ENCODE results near the gene PLCZ1. TPM values are rescaled to one million over a fixed set of nuclear protein-coding genes. Genes with fewer than 3 reads are reported as not detected.
"Not testable (repeated sequence)": the region's sequence is repeated elsewhere in the genome, so short reads cannot be mapped to it uniquely, and the experiment has no call there.

The PLCZ1 gene
- polyA plus RNA-seq, 4 donors = 0.09 TPM; not detected in 3

GRCh38 chr12:18719922-18720510 lies 17.8 kb downstream of the PLCZ1 start:
- Histone ChIP-seq H3K27ac (ENCODE audit: low read depth in 1 of 3, low read length in 2 of 3) (no peak overlapping the region), H3K9me3 (ENCODE audit: control insufficient read depth in 2 of 2, insufficient read depth in 1 of 2, low read depth in 1 of 2, low read length in 1 of 2) (no peaks in the 10 kb centered on the region), H3K4me1 (ENCODE audit: control insufficient read depth in 3 of 3, insufficient read depth in 2 of 3, low read depth in 1 of 3, low read length in 2 of 3) (no peaks in the 10 kb centered on the region), H3K36me3 (ENCODE audit: control insufficient read depth in 3 of 3, insufficient read depth in 2 of 3, low read depth in 1 of 3, low read length in 3 of 3) (no peaks in the 10 kb centered on the region), H3K27me3 (ENCODE audit: control insufficient read depth in 3 of 3, insufficient read depth in 3 of 3, low read length in 3 of 3) (no peaks in the 10 kb centered on the region), H3K4me3 (ENCODE audit: low read depth in 1 of 3, low read length in 3 of 3) (no peak overlapping the region)
- no peak for FAIRE-seq
- 29 to 63% (median 38%) methylated on average over 3 of the region's 3 CpGs for WGBS, 3 donors
- no peak for DNase-seq

- Histone ChIP-seq H3K27ac (ENCODE audit: low read depth in 1 of 3, low read length in 2 of 3) (no peak overlapping the region), H3K27me3 (ENCODE audit: control insufficient read depth in 3 of 3, insufficient read depth in 3 of 3, low read length in 3 of 3) (no peaks in the 10 kb centered on the region), H3K4me1 (ENCODE audit: control insufficient read depth in 3 of 3, insufficient read depth in 2 of 3, low read depth in 1 of 3, low read length in 2 of 3) (no peaks in the 10 kb centered on the region), H3K4me3 (ENCODE audit: low read depth in 1 of 3, low read length in 3 of 3) (no peak overlapping the region), H3K9me3 (ENCODE audit: control insufficient read depth in 2 of 2, insufficient read depth in 1 of 2, low read depth in 1 of 2, low read length in 1 of 2) (no peaks in the 10 kb centered on the region), H3K36me3 (ENCODE audit: control insufficient read depth in 3 of 3, insufficient read depth in 2 of 3, low read depth in 1 of 3, low read length in 3 of 3) (no peaks in the 10 kb centered on the region)
- DNase-seq (no peak), FAIRE-seq (no peak)
Measured at GRCh38 chr12:18718462-18718861, 19.4 kb downstream of the PLCZ1 start.

- WGBS, 3 donors = 72 to 84% (median 74%) methylated on average over 1 of the region's 1 CpG
- no peaks in the 10 kb centered on the region for H3K4me1 ChIP-seq (ENCODE audit: control insufficient read depth in 3 of 3, insufficient read depth in 2 of 3, low read depth in 1 of 3, low read length in 2 of 3)
- no peaks in the 10 kb centered on the region for H3K36me3 ChIP-seq (ENCODE audit: control insufficient read depth in 3 of 3, insufficient read depth in 2 of 3, low read depth in 1 of 3, low read length in 3 of 3)
- no peaks in the 10 kb centered on the region for H3K9me3 ChIP-seq (ENCODE audit: control insufficient read depth in 2 of 2, insufficient read depth in 1 of 2, low read depth in 1 of 2, low read length in 1 of 2)
- DNase-seq (no peak), FAIRE-seq (no peak)
- H3K27ac ChIP-seq (ENCODE audit: low read depth in 1 of 3, low read length in 2 of 3) = no peak overlapping the region
- no peak overlapping the region for H3K4me3 ChIP-seq (ENCODE audit: low read depth in 1 of 3, low read length in 3 of 3)
- no peaks in the 10 kb centered on the region for H3K27me3 ChIP-seq (ENCODE audit: control insufficient read depth in 3 of 3, insufficient read depth in 3 of 3, low read length in 3 of 3)
Measured at GRCh38 chr12:18716236-18716635, 21.6 kb downstream of the PLCZ1 start.

GRCh38 chr12:18706798-18707197 lies 31.0 kb downstream of the PLCZ1 start:
- peaks cover 0 to 12% (median 0%) of the 10 kb centered on the region in 3 donors for H3K4me1 ChIP-seq (ENCODE audit: control insufficient read depth in 3 of 3, insufficient read depth in 2 of 3, low read depth in 1 of 3, low read length in 2 of 3)
- H3K27me3 ChIP-seq (ENCODE audit: control insufficient read depth in 3 of 3, insufficient read depth in 3 of 3, low read length in 3 of 3) = no peaks in the 10 kb centered on the region
- FAIRE-seq = no peak
- no peak overlapping the region for H3K4me3 ChIP-seq (ENCODE audit: low read depth in 1 of 3, low read length in 3 of 3)
- H3K9me3 ChIP-seq (ENCODE audit: control insufficient read depth in 2 of 2, insufficient read depth in 1 of 2, low read depth in 1 of 2, low read length in 1 of 2) = peaks cover 0 to 4% of the 10 kb centered on the region in 2 donors
- H3K36me3 ChIP-seq (ENCODE audit: control insufficient read depth in 3 of 3, insufficient read depth in 2 of 3, low read depth in 1 of 3, low read length in 3 of 3) = no peaks in the 10 kb centered on the region
- WGBS, 3 donors = 93 to 96% (median 94%) methylated on average over 1 of the region's 1 CpG
- H3K27ac ChIP-seq (ENCODE audit: low read depth in 1 of 3, low read length in 2 of 3) = no peak overlapping the region
- no peak for DNase-seq

- peak overlapping the region in 1 of 3 donors; percentile 54 for H3K27ac ChIP-seq (ENCODE audit: low read depth in 1 of 3, low read length in 2 of 3)
- no peaks in the 10 kb centered on the region for H3K36me3 ChIP-seq (ENCODE audit: control insufficient read depth in 3 of 3, insufficient read depth in 2 of 3, low read depth in 1 of 3, low read length in 3 of 3)
- H3K9me3 ChIP-seq (ENCODE audit: control insufficient read depth in 2 of 2, insufficient read depth in 1 of 2, low read depth in 1 of 2, low read length in 1 of 2) = peaks cover 0 to 4% of the 10 kb centered on the region in 2 donors
- no peak for FAIRE-seq
- H3K4me3 ChIP-seq (ENCODE audit: low read depth in 1 of 3, low read length in 3 of 3) = no peak overlapping the region
- peaks cover 0 to 17% (median 0%) of the 10 kb centered on the region in 3 donors for H3K4me1 ChIP-seq (ENCODE audit: control insufficient read depth in 3 of 3, insufficient read depth in 2 of 3, low read depth in 1 of 3, low read length in 2 of 3)
- H3K27me3 ChIP-seq (ENCODE audit: control insufficient read depth in 3 of 3, insufficient read depth in 3 of 3, low read length in 3 of 3) = no peaks in the 10 kb centered on the region
- 60 to 73% (median 69%) methylated on average over 2 of the region's 2 CpGs for WGBS, 3 donors
- no peak for DNase-seq
Measured at GRCh38 chr12:18703911-18704310, 33.9 kb downstream of the PLCZ1 start.

- H3K9me3 ChIP-seq (ENCODE audit: control insufficient read depth in 2 of 2, insufficient read depth in 1 of 2, low read depth in 1 of 2, low read length in 1 of 2) = peaks cover 0 to 4% of the 10 kb centered on the region in 2 donors
- H3K36me3 ChIP-seq (ENCODE audit: control insufficient read depth in 3 of 3, insufficient read depth in 2 of 3, low read depth in 1 of 3, low read length in 3 of 3) = no peaks in the 10 kb centered on the region
- H3K27me3 ChIP-seq (ENCODE audit: control insufficient read depth in 3 of 3, insufficient read depth in 3 of 3, low read length in 3 of 3) = no peaks in the 10 kb centered on the region
- no peak for FAIRE-seq
- peak overlapping the region in 1 of 3 donors; percentile 54 for H3K27ac ChIP-seq (ENCODE audit: low read depth in 1 of 3, low read length in 2 of 3)
- DNase-seq = peak in 1 of 2 donors; percentile 57
- no peak overlapping the region for H3K4me3 ChIP-seq (ENCODE audit: low read depth in 1 of 3, low read length in 3 of 3)
- 11 to 38% (median 21%) methylated on average over 2 of the region's 2 CpGs for WGBS, 3 donors
- H3K4me1 ChIP-seq (ENCODE audit: control insufficient read depth in 3 of 3, insufficient read depth in 2 of 3, low read depth in 1 of 3, low read length in 2 of 3) = peaks cover 0 to 18% (median 0%) of the 10 kb centered on the region in 3 donors
Measured at GRCh38 chr12:18703321-18703720, 34.5 kb downstream of the PLCZ1 start.

- H3K36me3 ChIP-seq (ENCODE audit: control insufficient read depth in 3 of 3, insufficient read depth in 2 of 3, low read depth in 1 of 3, low read length in 3 of 3) = no peaks in the 10 kb centered on the region
- FAIRE-seq (no peak), DNase-seq (no peak)
- WGBS, 3 donors = 71 to 92% (median 88%) methylated on average over 3 of the region's 3 CpGs
- no peaks in the 10 kb centered on the region for H3K9me3 ChIP-seq (ENCODE audit: control insufficient read depth in 2 of 2, insufficient read depth in 1 of 2, low read depth in 1 of 2, low read length in 1 of 2)
- H3K27me3 ChIP-seq (ENCODE audit: control insufficient read depth in 3 of 3, insufficient read depth in 3 of 3, low read length in 3 of 3) = no peaks in the 10 kb centered on the region
- H3K4me3 ChIP-seq (ENCODE audit: low read depth in 1 of 3, low read length in 3 of 3) = no peak overlapping the region
- H3K27ac ChIP-seq (ENCODE audit: low read depth in 1 of 3, low read length in 2 of 3) = no peak overlapping the region
- peaks cover 0 to 20% (median 0%) of the 10 kb centered on the region in 3 donors for H3K4me1 ChIP-seq (ENCODE audit: control insufficient read depth in 3 of 3, insufficient read depth in 2 of 3, low read depth in 1 of 3, low read length in 2 of 3)
Measured at GRCh38 chr12:18700271-18700670, 37.5 kb downstream of the PLCZ1 start.

- no peak overlapping the region for H3K27ac ChIP-seq (ENCODE audit: low read depth in 1 of 3, low read length in 2 of 3)
- H3K4me1 ChIP-seq (ENCODE audit: control insufficient read depth in 3 of 3, insufficient read depth in 2 of 3, low read depth in 1 of 3, low read length in 2 of 3) = peaks cover 0 to 8% (median 0%) of the 10 kb centered on the region in 3 donors
- peak; percentile 10 for FAIRE-seq
- H3K27me3 ChIP-seq (ENCODE audit: control insufficient read depth in 3 of 3, insufficient read depth in 3 of 3, low read length in 3 of 3) = no peaks in the 10 kb centered on the region
- no peak overlapping the region for H3K4me3 ChIP-seq (ENCODE audit: low read depth in 1 of 3, low read length in 3 of 3)
- H3K9me3 ChIP-seq (ENCODE audit: control insufficient read depth in 2 of 2, insufficient read depth in 1 of 2, low read depth in 1 of 2, low read length in 1 of 2) = no peaks in the 10 kb centered on the region
- no peaks in the 10 kb centered on the region for H3K36me3 ChIP-seq (ENCODE audit: control insufficient read depth in 3 of 3, insufficient read depth in 2 of 3, low read depth in 1 of 3, low read length in 3 of 3)
- no peak for DNase-seq
Measured at GRCh38 chr12:18696971-18697602, 40.7 kb downstream of the PLCZ1 start.

- H3K27ac ChIP-seq (ENCODE audit: low read depth in 1 of 3, low read length in 2 of 3); H3K9me3 ChIP-seq (ENCODE audit: control insufficient read depth in 2 of 2, insufficient read depth in 1 of 2, low read depth in 1 of 2, low read length in 1 of 2); H3K4me3 ChIP-seq (ENCODE audit: low read depth in 1 of 3, low read length in 3 of 3); H3K36me3 ChIP-seq (ENCODE audit: control insufficient read depth in 3 of 3, insufficient read depth in 2 of 3, low read depth in 1 of 3, low read length in 3 of 3); DNase-seq; H3K27me3 ChIP-seq (ENCODE audit: control insufficient read depth in 3 of 3, insufficient read depth in 3 of 3, low read length in 3 of 3); FAIRE-seq; H3K4me1 ChIP-seq (ENCODE audit: control insufficient read depth in 3 of 3, insufficient read depth in 2 of 3, low read depth in 1 of 3, low read length in 2 of 3): not testable (repeated sequence)
- 80 to 83% (median 81%) methylated on average over 5 of the region's 5 CpGs for WGBS, 3 donors
Measured at GRCh38 chr12:18693986-18694385, 43.8 kb downstream of the PLCZ1 start.

Data from small intestine (tissue), 7 donors.